Esophagus squamous epithelium (tissue), 4 donors: Measurements from ENCODE around the gene KIZ.

Experiments used
- CTCF ChIP-seq, 6 experiments: fragments of 450-650 bp in 4 of 6; fragments of 200-600 bp in 2 of 6; sonication (generic) in 2 of 6; IDR thresholded peaks; one replicate each; pipeline ENCODE4 v1.5.1; 2016 to 2019; ENCODE audit warnings: antibody characterized with exemption in 6 of 6, mild to moderate bottlenecking in 4 of 6, moderate library complexity in 4 of 6
- POLR2A ChIP-seq, 4 donors: fragments of 450-650 bp; IDR thresholded peaks; one replicate each; pipeline ENCODE4 v1.6.1; 2017; ENCODE audit warnings: antibody characterized with exemption in 4 of 4, mild to moderate bottlenecking in 4 of 4, moderate library complexity in 3 of 4

- TF ChIP-seq POLR2A (IDR thresholded peaks at IDR 0.05) (no peak), CTCF (IDR thresholded peaks at IDR 0.05) (no peak)
Observed at GRCh38 chr20:21118138-21118537, 7.7 kb upstream of the KIZ start.
